Fibroblast of skin of abdomen (primary cell): ENCODE data around the gene HOXA7.

Experiments
- DNase-seq: peaks from one replicate; pipeline ENCODE4 v3.0.0-alpha.2; 2013

HOXA7 gene

DNA sequence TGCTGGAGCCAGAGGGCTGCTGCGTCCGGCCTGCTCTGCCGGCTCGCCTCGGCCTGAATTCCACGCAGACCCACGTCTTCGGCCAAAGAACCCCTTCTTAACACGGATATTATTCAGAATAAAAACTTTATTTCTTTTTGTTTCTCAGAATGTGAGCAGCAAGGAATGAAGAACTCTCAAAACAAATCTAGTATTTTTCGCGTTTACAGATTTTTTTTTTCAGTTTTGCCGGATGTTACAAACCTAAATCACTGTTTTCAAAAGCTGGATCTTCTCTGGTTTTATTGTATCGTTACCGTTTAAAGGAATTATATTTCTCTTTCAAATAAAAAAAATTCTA lies 49.6 kb downstream of the HOXA7 start:
- DNase-seq, result no peak

DNA sequence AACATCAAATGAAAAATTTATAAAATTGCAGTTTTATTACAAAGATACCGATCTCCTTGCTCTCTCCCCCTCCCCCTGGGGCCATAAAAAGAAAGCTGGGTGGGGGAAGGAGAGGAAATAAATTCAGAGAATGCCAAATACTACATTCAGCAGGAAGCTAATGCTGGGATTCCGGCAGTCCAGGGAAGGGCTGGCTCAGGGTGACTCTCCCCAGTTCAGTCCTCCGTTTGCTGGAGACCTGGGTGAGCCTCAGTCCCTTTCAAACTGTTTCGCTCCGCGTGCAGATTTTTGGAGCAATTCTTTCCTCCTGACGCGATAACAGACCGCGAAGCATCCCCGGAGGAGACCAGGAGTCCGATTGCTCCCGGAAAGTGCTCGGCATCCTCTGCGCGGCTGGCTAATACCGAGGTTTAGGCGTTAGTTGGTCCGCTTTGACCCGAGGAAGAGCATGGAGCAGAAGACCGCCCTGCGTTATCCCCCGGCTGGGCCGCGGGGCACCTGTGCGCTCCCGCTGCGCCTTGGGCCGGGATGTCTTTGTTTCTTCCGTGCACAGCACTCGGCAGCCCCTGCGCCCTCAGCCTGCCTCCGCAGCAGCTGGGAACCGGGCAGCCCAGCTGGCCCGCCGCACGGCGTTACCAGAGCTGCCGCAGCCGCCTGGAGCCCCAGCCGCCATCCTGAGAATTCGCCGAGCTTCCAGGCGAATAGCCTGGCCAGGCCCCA lies 50.1 kb downstream of the HOXA7 start:
- no peak for DNase-seq

DNA sequence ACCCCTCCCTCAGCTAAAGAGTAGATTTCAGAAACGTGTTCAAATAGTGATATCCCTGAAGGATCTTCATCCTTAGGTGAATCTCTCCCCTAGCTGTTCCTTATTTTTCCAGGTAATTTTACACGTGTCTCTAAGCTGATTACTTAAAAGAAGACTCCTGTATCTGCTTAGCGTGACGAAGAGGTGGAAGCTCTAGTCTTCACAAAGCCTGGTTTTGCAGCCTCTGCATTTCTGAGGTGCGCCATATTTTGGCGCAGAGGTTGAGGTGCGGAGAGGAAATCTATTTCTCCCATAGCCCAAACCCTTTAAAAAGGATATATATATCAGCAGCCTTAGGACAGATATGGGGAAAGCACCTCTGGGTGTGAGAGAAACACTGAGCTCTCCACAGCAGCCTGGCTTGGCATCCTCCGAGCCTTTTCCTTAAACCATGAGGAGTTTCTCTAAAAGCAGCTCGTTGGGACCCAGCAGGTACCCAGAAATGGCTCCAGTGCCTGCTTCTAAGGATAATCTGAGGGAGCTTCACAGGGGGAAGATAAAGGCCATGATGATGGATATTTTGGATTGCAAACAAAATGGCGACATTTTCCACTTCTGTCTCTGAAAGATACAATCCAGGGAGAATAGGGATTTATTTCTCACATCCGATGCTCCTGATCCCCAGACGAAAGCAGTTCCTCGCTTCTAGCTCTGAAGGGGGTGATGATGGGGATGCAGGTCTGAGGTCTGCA lies 51.0 kb downstream of the HOXA7 start:
- no peak for DNase-seq

DNA sequence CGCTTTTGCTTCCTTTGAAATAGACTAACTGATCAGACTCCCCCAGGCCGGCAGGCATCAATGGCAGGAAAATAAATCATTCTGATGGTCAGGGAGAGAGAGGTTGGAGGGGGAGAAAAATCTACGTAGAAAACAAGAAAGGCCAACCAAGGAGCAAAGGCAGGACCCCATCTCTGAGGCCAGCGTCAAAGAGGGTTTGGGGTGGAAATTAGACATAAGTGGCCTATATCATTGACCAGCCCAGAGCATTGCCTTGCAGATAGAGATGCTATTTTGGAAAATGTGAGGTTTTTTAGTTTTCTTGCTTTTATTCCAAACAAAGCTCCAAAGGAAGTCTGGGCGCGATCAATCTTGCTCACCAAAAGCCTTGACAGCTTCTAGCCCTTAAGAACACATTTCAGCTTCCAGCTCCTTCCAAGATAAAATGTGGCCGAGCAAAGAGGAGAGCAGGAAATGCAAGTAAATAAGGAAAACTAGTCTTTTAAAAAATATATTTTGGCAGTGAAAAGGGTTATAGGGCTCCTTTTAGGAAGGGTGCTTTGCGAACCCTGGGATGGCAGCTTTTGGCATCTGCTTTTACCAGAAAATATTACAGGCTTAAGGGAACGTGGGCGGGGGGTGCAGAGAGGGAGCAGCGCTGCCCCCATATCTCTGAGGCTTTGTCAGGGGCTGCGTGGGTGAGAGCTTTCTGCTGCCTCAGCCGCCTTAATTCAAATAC lies 52.0 kb downstream of the HOXA7 start:
- no peak for DNase-seq
